ENCODE measurements around the gene RASAL3. TPM values are rescaled to one million over a fixed set of nuclear protein-coding genes. Genes with fewer than 3 reads are reported as not detected.

The RASAL3 gene
- total and polyA plus RNA-seq, 2 of the 8 experiments (the other 6 are each of a cell fraction or from before 2014, with no cell fraction given) = 0.19 to 0.63 TPM

GRCh38 chr19:15419413-15420025, 44.8 kb downstream of the RASAL3 start:
- Histone ChIP-seq H3K9ac (replicated peaks in 1 of 4; ENCODE audit: extremely low read depth in 1 of 4, low read depth in 3 of 4, low read length in 3 of 4) (no peak overlapping the region), H4K91ac (replicated peaks; ENCODE audit: insufficient read length, low read length) (no peak overlapping the region), H4K5ac (ENCODE audit: insufficient read length, low read depth, low read length) (no peak overlapping the region), H2BK120ac (replicated peaks; ENCODE audit: low read depth, low read length) (no peak overlapping the region), H2AFZ (ENCODE audit: low read length) (no peak overlapping the region), H3K27me3 (replicated peaks in 1 of 4; ENCODE audit: control insufficient read depth in 3 of 4, extremely low read depth in 1 of 4, insufficient read depth in 3 of 4, low read length in 3 of 4) (no peaks in the 10 kb centered on the region), H3K14ac (ENCODE audit: insufficient read length) (no peak overlapping the region), H3K23ac (ENCODE audit: insufficient read length) (no peak overlapping the region), H3K56ac (replicated peaks; ENCODE audit: insufficient read length, low read depth, low read length) (no peak overlapping the region), H3K23me2 (ENCODE audit: low read depth, low read length) (peaks cover 4% of the 10 kb centered on the region; the same call in 1 of the 2 replicates), H3K79me2 (ENCODE audit: control insufficient read depth in 1 of 2, insufficient read depth in 2 of 2, low read length in 2 of 2) (peaks cover 32 to 41% of the 10 kb centered on the region in 2 experiments), H2AK5ac (ENCODE audit: low read depth, low read length) (no peak overlapping the region), H2BK5ac (ENCODE audit: low read depth, low read length) (no peak overlapping the region), H3K79me1 (ENCODE audit: low read depth, low read length) (peaks cover 5% of the 10 kb centered on the region), H3K4me2 (ENCODE audit: insufficient read depth in 1 of 2, low read depth in 2 of 2, low read length in 2 of 2) (peak overlapping the region; percentile 57 to 76), H3K4me3 (ENCODE audit: extremely low read depth in 1 of 4, insufficient read depth in 2 of 4, low read depth in 3 of 4, low read length in 4 of 4) (peak overlapping the region in 1 of 4 experiments; percentile 32; a peak in 1 of 8 replicates), H3K4ac (replicated peaks; ENCODE audit: insufficient read length, low read depth, low read length) (no peak overlapping the region), H2BK20ac (ENCODE audit: low read length) (no peak overlapping the region), H2BK15ac (ENCODE audit: low read length) (no peak overlapping the region), H4K8ac (ENCODE audit: extremely low read depth, insufficient read depth, low read length) (no peak overlapping the region), H4K20me1 (replicated peaks in 1 of 2; ENCODE audit: control insufficient read depth in 1 of 2, insufficient read depth in 2 of 2, low read length in 2 of 2) (peaks cover 5 to 8% of the 10 kb centered on the region in 2 experiments), H3K36me3 (ENCODE audit: control insufficient read depth in 2 of 4, insufficient read depth in 4 of 4, low read length in 3 of 4) (peaks cover 0 to 23% (median 17%) of the 10 kb centered on the region in 4 experiments; a peak in 5 of 8 replicates), H3K27ac (ENCODE audit: low read depth, low read length) (no peak overlapping the region), H2BK12ac (ENCODE audit: low read depth, low read length) (no peak overlapping the region), H3K9me3 (ENCODE audit: insufficient read depth in 2 of 2, low read depth in 1 of 2, low read length in 1 of 2) (peaks cover 3 to 4% of the 10 kb centered on the region in 2 experiments; a peak in 1 of 4 replicates), H3K4me1 (replicated peaks in 1 of 4; ENCODE audit: control insufficient read depth in 3 of 4, insufficient read depth in 4 of 4, low read length in 3 of 4) (peaks cover 0 to 4% (median 3%) of the 10 kb centered on the region in 4 experiments; a peak in 5 of 7 replicates), H3K18ac (ENCODE audit: extremely low read depth, low read length) (no peak overlapping the region; the same call in 1 of the 2 replicates)
- no peak for DNase-seq (ENCODE audit: low read depth in 1 of 2, low spot score in 2 of 2)
- FAIRE-seq = no peak
- POLR2A ChIA-PET (ENCODE audit: partially characterized antibody) = interaction anchor here (0.6 to 6.1 kb wide), 43 partner anchors 10 to 1035 kb away, joined by 3 to 71 read pairs (median 4); partner anchors contain the start of genes AKAP8, BRD4 and WIZ
- WGBS, 2 experiments (ENCODE audit: extremely low coverage in 1 of 2, insufficient coverage in 1 of 2, insufficient read length in 1 of 2, insufficient replicate concordance in 2 of 2, low coverage in 1 of 2, low lambda C conversion rate in 2 of 2, missing lambda C conversion rate in 1 of 2) = 66% methylated on average over 16 of the region's 16 CpGs; no CpG with 5 or more reads in 1 of the 2 experiments
- CTCF ChIA-PET (ENCODE audit: partially characterized antibody) = interaction anchor here (0.7 to 5.1 kb wide), 32 partner anchors 9 to 322 kb away, joined by 3 to 48 read pairs (median 4); partner anchors contain the start of genes AKAP8 and WIZ
- TF ChIP-seq CTBP2 (IDR thresholded peaks at IDR 0.05; ENCODE audit: borderline replicate concordance, insufficient read depth, insufficient read length, low read length) (no peak), JUN (IDR thresholded peaks at IDR 0.05; ENCODE audit: low read depth, low read length) (no peak), USF2 (IDR thresholded peaks at IDR 0.05; ENCODE audit: low read length) (no peak), CHD1 (IDR thresholded peaks at IDR 0.05; ENCODE audit: low read depth, low read length) (no peak), CHD2 (IDR thresholded peaks at IDR 0.05; ENCODE audit: low read length) (no peak), ATF2 (IDR thresholded peaks at IDR 0.05; ENCODE audit: low read length) (no peak), SIX5 (IDR thresholded peaks at IDR 0.05; ENCODE audit: low read depth, low read length) (no peak), PHF8 (conservative IDR thresholded peaks at IDR 0.05; ENCODE audit: low read depth, low read length) (no peak), TCF12 (IDR thresholded peaks at IDR 0.05; ENCODE audit: low read depth, low read length) (no peak), SP4 (IDR thresholded peaks at IDR 0.05; ENCODE audit: low read length) (no peak)

All from H1 (cell line).